ENCODE data around the gene MOV10L1. TPM values are rescaled to one million over a fixed set of nuclear protein-coding genes. Genes with fewer than 3 reads are reported as not detected.

Gene MOV10L1
- polyA plus RNA-seq (2012; ENCODE audit: insufficient read depth, insufficient read length, low read depth), result not detected

DNA sequence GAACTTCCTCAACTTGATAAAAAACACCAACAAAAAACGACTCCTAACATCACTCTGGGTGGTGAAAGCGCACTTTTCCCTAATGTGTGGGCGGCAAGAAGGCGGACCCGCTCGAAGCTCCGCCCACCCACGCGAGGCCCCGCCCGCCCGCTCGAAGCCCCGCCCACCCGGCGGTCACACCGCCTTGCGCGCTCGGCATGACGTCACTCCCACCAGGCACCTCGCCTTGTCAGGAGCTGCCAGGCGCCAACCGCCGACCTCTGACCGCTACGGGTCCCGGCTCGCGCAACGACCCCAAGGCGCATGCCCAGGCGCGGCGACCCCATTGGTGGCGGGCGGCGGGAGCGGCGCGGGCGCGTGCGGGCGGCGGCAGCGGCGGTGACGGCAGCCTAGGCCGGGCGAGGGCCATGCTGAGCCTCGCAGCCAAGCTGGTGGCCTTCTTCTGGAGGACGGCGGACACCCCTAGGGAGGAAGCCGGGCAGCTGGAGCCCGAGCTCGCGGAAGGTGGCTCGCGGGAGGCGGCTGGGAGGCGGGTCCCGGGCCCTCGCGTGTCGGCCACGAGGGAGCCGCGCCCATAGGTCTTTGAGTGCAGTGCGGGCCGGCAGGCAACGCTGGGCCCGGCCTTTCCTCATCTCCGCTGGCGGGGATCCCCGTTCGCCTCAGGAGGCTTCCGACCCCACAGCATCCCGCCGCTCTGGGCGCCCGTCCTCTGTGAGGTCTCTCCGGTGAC lies at the start of gene MOV10L1:
Gene MOV10L1 (plus strand): TSS at position 325 of the 730 bp plus-strand sequence. CDS start 83 bp downstream, at position 408.
- H3K27me3 ChIP-seq, result no peaks in the 10 kb centered on the region; the same call in 1 of the 2 replicates
- H3K9me3 ChIP-seq, result no peaks in the 10 kb centered on the region
- H3K4me1 ChIP-seq, result no peaks in the 10 kb centered on the region
- no peaks in the 10 kb centered on the region for H3K36me3 ChIP-seq
- no peak for DNase-seq
- H3K4me3 ChIP-seq (ENCODE audit: low read depth, low read length), result no peak within 1 kb of the TSS
- TF ChIP-seq, protein P1, sequence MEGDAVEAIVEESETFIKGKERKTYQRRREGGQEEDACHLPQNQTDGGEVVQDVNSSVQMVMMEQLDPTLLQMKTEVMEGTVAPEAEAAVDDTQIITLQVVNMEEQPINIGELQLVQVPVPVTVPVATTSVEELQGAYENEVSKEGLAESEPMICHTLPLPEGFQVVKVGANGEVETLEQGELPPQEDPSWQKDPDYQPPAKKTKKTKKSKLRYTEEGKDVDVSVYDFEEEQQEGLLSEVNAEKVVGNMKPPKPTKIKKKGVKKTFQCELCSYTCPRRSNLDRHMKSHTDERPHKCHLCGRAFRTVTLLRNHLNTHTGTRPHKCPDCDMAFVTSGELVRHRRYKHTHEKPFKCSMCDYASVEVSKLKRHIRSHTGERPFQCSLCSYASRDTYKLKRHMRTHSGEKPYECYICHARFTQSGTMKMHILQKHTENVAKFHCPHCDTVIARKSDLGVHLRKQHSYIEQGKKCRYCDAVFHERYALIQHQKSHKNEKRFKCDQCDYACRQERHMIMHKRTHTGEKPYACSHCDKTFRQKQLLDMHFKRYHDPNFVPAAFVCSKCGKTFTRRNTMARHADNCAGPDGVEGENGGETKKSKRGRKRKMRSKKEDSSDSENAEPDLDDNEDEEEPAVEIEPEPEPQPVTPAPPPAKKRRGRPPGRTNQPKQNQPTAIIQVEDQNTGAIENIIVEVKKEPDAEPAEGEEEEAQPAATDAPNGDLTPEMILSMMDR (IDR thresholded peaks at IDR 0.05; ENCODE audit: low read depth, low read length), result no peak

DNA sequence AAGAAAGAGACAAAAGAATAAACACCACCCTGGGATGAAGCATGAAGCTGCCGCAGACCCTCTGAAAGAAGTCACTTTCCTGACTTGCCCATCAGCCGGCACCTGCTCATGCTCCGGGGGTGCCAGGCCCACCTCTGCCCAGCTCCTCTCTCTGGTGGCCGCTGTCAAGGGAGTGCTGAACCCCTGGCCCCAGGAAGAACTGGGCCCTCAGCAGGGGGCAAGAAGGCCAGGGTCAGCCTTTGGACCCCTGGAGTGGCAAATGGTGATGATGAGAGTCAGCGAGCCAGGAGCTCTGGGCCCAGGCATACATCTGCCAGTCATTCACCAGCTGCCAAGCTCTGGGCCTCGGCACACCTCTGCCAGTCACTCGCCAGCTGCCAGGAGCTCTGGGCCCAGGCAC lies 49.1 kb upstream of the MOV10L1 start:
- DNase-seq, result no peak
- H3K9me3 ChIP-seq, result no peaks in the 10 kb centered on the region
- no peaks in the 10 kb centered on the region for H3K36me3 ChIP-seq
- TF ChIP-seq, protein P1 (IDR thresholded peaks at IDR 0.05; ENCODE audit: low read depth, low read length), result no peak
- no peak overlapping the region for H3K4me3 ChIP-seq (ENCODE audit: low read depth, low read length)
- no peaks in the 10 kb centered on the region for H3K4me1 ChIP-seq
- H3K27me3 ChIP-seq, result no peaks in the 10 kb centered on the region

DNA sequence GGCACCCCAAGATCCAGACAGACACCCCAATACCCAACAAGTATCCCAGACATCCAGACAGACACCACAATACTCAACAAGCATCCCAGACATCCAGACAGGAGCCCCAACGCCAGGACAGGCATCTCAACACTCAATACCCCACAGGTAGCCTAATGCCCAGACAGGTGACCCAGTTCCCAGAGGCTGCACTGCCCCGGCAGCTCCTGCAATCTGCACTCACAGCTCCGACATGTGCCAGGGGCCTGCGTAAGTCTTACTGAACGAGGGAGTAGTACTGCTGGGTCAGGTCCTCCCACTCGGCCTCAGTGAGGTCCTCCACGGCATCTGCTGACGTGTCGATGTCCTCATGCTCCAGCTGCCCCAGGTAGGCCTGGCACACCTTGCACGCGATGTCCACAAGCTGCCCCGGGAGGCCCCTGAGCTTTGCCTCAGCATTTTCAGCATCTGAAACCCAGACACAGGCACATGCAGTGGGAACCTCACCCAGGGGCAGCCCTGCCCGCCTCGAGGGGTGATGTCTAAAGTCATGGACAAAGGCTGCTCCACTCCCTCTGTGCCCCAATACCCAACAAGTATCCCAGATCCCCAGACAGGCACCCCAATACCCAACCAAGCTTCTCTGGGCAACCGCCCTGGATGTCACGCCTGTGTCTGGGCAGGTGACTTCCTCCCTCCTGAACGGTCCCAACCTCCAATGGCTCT lies 48.3 kb upstream of the MOV10L1 start:
- TF ChIP-seq, protein P1 (IDR thresholded peaks at IDR 0.05; ENCODE audit: low read depth, low read length), result no peak
- no peak overlapping the region for H3K4me3 ChIP-seq (ENCODE audit: low read depth, low read length)
- DNase-seq, result no peak
- no peaks in the 10 kb centered on the region for H3K4me1 ChIP-seq
- H3K9me3 ChIP-seq, result no peaks in the 10 kb centered on the region
- no peaks in the 10 kb centered on the region for H3K36me3 ChIP-seq
- no peaks in the 10 kb centered on the region for H3K27me3 ChIP-seq

DNA sequence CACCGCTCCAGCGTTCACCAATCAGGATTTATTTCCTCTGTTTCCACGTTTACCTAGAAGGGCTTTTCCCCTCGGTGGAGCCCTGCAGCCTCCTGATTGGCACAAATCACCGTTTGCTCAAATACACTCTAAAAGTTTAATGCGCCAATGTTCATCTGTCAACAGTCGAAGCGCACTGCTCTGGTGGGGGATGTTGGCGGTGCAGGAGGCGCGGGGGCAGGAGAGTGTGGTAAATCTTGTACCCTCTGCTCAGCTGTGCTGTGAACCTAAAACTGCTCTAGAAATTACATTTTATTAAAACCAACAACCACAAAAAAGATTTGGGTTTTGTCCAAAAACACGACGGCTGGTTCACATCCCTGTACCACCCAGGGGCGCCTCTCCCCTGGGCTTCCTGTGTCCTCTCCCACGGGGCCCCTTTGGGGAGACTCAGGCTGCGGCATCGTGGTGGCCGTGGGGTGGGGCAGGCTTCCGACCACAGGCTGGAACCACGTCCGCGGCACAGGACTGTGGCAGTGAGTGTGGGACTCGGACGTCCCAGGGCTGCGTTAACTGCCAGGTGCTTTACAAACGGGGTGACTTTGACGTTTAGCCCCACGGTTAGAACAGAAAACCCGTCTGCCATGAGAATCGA lies 45.2 kb upstream of the MOV10L1 start:
- no peak for DNase-seq
- H3K9me3 ChIP-seq, result no peaks in the 10 kb centered on the region
- TF ChIP-seq, protein P1 (IDR thresholded peaks at IDR 0.05; ENCODE audit: low read depth, low read length), result no peak
- H3K36me3 ChIP-seq, result no peaks in the 10 kb centered on the region
- no peaks in the 10 kb centered on the region for H3K27me3 ChIP-seq
- no peaks in the 10 kb centered on the region for H3K4me1 ChIP-seq
- H3K4me3 ChIP-seq (ENCODE audit: low read depth, low read length), result no peak overlapping the region

DNA sequence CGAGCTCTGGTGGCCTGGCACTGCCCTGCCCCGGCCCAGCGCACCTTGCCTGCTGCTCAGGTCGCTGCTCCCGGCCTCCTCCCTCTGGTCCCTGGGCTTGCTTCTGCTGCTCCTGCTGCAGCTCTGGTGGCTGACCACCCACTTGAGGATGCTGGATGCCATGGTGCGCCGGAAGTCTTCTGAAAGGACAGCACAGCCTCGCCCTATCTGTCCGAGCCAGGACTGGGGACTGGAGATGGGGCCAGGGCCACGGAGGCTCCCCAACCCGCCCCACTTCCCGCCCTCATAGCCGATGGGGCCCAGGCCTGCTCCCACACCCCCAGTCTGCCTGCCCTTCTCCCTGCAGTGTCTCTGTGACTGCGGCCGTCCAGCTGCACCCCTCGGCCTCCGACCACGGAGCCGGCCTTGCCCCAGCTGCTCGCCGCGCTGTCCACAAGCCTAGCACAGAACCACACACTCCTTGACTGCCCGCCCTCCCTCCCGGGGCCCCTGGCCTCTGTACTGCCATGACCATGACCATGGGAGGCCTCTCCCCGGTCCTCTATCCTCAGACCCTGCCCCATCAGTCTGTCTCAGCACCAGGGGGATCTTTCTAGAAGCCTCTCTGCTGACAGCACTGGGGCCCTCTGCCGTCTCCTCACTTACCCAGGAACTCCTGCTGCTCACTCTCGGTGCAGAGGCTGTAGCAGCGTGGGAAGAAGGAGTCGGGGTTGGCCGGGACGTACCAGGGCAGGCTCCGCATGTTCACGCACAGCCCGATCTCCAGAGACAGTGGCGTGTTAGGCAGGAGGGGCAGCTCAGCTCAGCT lies 44.4 kb upstream of the MOV10L1 start:
- H3K27me3 ChIP-seq, result no peaks in the 10 kb centered on the region
- no peaks in the 10 kb centered on the region for H3K9me3 ChIP-seq
- H3K4me1 ChIP-seq, result no peaks in the 10 kb centered on the region
- H3K4me3 ChIP-seq (ENCODE audit: low read depth, low read length), result no peak overlapping the region
- TF ChIP-seq, protein P1 (IDR thresholded peaks at IDR 0.05; ENCODE audit: low read depth, low read length), result no peak
- H3K36me3 ChIP-seq, result no peaks in the 10 kb centered on the region
- peak; percentile 7 for DNase-seq
